Naive B cell (primary cell): ENCODE results near the gene CCR2. TPM values are rescaled to one million over a fixed set of nuclear protein-coding genes. Genes with fewer than 3 reads are reported as not detected.
A peak's percentile ranks its signal among the peaks of the same experiment; 100 is the strongest.

Source experiments
- ATAC-seq, 2 donors: fragments of 150-1000 bp; cut with Tn5 transposase; 2 replicates each; pipeline ENCODE4 v1.10.0; 2021; ENCODE audit warnings: low read depth in 2 of 2, mild to moderate bottlenecking in 2 of 2, moderate library complexity in 2 of 2
- DNase-seq: peaks from one replicate; pipeline ENCODE4 v3.0.0; 2022
- H3K27ac Mint-ChIP-seq, 6 donors: one replicate each; pipeline ENCODE4 v1.8.0; 2020 to 2022; ENCODE audit warnings: mild to moderate bottlenecking in 6 of 6, mixed read lengths in 6 of 6, moderate library complexity in 5 of 6, inconsistent platforms in 2 of 6
- H3K27me3 Mint-ChIP-seq, 3 donors: one replicate each; pipeline ENCODE4 v1.8.0; 2021 to 2022; ENCODE audit warnings: mixed read lengths in 3 of 3, mild to moderate bottlenecking in 1 of 3
- H3K36me3 Mint-ChIP-seq, 2 donors: one replicate each; pipeline ENCODE4 v1.8.0; 2020 to 2022; ENCODE audit warnings: mixed read lengths in 2 of 2, inconsistent platforms in 1 of 2, mild to moderate bottlenecking in 1 of 2
- H3K4me1 Mint-ChIP-seq, 3 donors: one replicate each; pipeline ENCODE4 v1.8.0; 2020 to 2022; ENCODE audit warnings: mixed read lengths in 3 of 3, inconsistent platforms in 1 of 3, mild to moderate bottlenecking in 1 of 3, moderate library complexity in 1 of 3
- H3K4me3 Mint-ChIP-seq, 8 donors: one replicate each; pipeline ENCODE4 v1.8.0; 2020 to 2022; ENCODE audit warnings: mild to moderate bottlenecking in 8 of 8, mixed read lengths in 8 of 8, moderate library complexity in 8 of 8, inconsistent platforms in 2 of 8
- H3K9me3 Mint-ChIP-seq, 7 donors: one replicate each; pipeline ENCODE4 v1.8.0; 2020 to 2022; ENCODE audit warnings: mixed read lengths in 7 of 7, mild to moderate bottlenecking in 5 of 7, inconsistent platforms in 2 of 7, moderate library complexity in 1 of 7
- polyA plus RNA-seq, 6 donors: library from polyadenylated mRNA; unstranded; fragments of 300-500 nt; fragmentation: Illumina TruSeq; gene quantifications; one replicate each; pipeline ENCODE4 v1.2.3, GENCODE V29; 2021; ENCODE audit warnings: low read depth in 6 of 6

Gene CCR2
- polyA plus RNA-seq, 6 donors from 2014 or later: 0.27 to 1.4 (median 0.66) TPM

DNA sequence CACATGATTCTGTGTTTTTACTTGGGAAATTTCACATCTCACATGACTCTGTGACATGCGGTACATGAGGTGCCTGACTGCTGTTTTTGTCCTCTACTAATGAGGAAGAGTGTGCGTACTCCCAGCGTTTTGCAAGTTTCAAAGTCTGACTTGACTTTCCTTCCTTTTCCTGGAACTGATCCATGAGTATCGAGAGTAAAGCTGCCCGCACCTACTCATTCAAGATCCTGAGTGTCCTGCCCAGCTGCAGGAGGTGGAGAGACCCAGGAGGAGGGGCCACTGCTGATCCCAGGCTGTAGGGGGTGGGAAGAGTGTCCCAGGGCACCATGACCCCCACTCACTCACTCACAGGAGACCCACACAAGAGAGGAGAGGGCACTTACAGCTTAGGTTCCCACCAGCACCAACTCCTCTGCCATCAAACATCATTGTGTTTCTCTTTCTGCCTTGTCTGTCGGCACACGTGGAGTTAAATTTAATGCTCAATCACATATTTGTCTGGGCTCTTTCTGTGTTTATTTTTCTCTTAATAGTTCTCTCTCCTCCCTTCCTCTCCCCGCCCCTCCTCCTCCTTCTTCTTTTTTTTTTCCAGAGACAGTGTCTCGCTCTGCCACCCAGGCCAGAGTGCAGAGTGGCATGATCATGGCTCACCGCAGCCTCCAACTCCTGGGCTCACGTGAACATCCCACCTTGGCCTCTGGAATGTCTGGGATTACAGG, 51.5 kb downstream of the CCR2 start:
- peak overlapping the region in 2 of 8 donors; percentile 18 to 54 for H3K4me3 Mint-ChIP-seq
- H3K9me3 Mint-ChIP-seq: peaks cover 0 to 5% (median 0%) of the 10 kb centered on the region in 7 donors
- no peak for DNase-seq
- no peak for ATAC-seq
- H3K4me1 Mint-ChIP-seq: peaks cover 21 to 34% (median 26%) of the 10 kb centered on the region in 3 donors
- H3K36me3 Mint-ChIP-seq: no peaks in the 10 kb centered on the region
- H3K27me3 Mint-ChIP-seq: no peaks in the 10 kb centered on the region
- peak overlapping the region in 1 of 6 donors; percentile 22 for H3K27ac Mint-ChIP-seq

- H3K4me1 Mint-ChIP-seq: peaks cover 21 to 34% (median 26%) of the 10 kb centered on the region in 3 donors
- H3K36me3 Mint-ChIP-seq: no peaks in the 10 kb centered on the region
- H3K4me3 Mint-ChIP-seq: peak overlapping the region in 7 of 8 donors; percentile 86 to 94 (median 91)
- H3K27me3 Mint-ChIP-seq: no peaks in the 10 kb centered on the region
- peaks cover 0 to 5% (median 0%) of the 10 kb centered on the region in 7 donors for H3K9me3 Mint-ChIP-seq
- DNase-seq: no peak
- ATAC-seq: no peak
- peak overlapping the region; percentile 89 to 97 (median 92) for H3K27ac Mint-ChIP-seq
These were observed 52.5 kb downstream of the CCR2 start for GRCh38 chr3:46406443-46406787.

GRCh38 chr3:46406788-46407611, 53.1 kb downstream of the CCR2 start, which contains the start of the genes CCR5AS and CCRL2:
Gene CCR5AS, minus strand, starts transcription at chr3:46407066.
Gene CCRL2, plus strand, starts transcription at chr3:46407259. Its CDS starts 821 bp downstream, at chr3:46408080.
- no peaks in the 10 kb centered on the region for H3K36me3 Mint-ChIP-seq
- peak within 1 kb of the TSS; percentile 86 to 94 (median 90) for H3K4me3 Mint-ChIP-seq
- peaks cover 21 to 34% (median 26%) of the 10 kb centered on the region in 3 donors for H3K4me1 Mint-ChIP-seq
- peak; percentile 33 for DNase-seq
- no peaks in the 10 kb centered on the region for H3K27me3 Mint-ChIP-seq
- peak within 1 kb of the TSS; percentile 89 to 97 (median 92) for H3K27ac Mint-ChIP-seq
- peaks cover 0 to 5% (median 0%) of the 10 kb centered on the region in 7 donors for H3K9me3 Mint-ChIP-seq
- ATAC-seq: peak; percentile 89 to 91

DNA sequence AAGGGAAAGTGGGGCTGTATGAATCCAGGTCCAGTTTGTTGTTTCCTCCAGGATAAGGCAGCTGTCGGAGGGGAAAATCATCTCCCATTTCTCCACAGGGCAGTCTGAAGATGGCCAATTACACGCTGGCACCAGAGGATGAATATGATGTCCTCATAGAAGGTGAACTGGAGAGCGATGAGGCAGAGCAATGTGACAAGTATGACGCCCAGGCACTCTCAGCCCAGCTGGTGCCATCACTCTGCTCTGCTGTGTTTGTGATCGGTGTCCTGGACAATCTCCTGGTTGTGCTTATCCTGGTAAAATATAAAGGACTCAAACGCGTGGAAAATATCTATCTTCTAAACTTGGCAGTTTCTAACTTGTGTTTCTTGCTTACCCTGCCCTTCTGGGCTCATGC, 54.1 kb downstream of the CCR2 start:
- peak overlapping the region in 3 of 6 donors; percentile 26 to 94 (median 49) for H3K27ac Mint-ChIP-seq
- peak overlapping the region; percentile 56 to 94 (median 88) for H3K4me3 Mint-ChIP-seq
- ATAC-seq: no peak
- DNase-seq: no peak
- no peaks in the 10 kb centered on the region for H3K27me3 Mint-ChIP-seq
- peaks cover 0 to 3% (median 0%) of the 10 kb centered on the region in 7 donors for H3K9me3 Mint-ChIP-seq
- peaks cover 21 to 36% (median 26%) of the 10 kb centered on the region in 3 donors for H3K4me1 Mint-ChIP-seq
- no peaks in the 10 kb centered on the region for H3K36me3 Mint-ChIP-seq

DNA sequence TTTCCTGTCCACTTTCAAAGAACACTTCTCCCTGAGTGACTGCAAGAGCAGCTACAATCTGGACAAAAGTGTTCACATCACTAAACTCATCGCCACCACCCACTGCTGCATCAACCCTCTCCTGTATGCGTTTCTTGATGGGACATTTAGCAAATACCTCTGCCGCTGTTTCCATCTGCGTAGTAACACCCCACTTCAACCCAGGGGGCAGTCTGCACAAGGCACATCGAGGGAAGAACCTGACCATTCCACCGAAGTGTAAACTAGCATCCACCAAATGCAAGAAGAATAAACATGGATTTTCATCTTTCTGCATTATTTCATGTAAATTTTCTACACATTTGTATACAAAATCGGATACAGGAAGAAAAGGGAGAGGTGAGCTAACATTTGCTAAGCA, 54.9 kb downstream of the CCR2 start:
- no peaks in the 10 kb centered on the region for H3K9me3 Mint-ChIP-seq
- no peaks in the 10 kb centered on the region for H3K36me3 Mint-ChIP-seq
- peaks cover 21 to 40% (median 26%) of the 10 kb centered on the region in 3 donors for H3K4me1 Mint-ChIP-seq
- DNase-seq (no peak), ATAC-seq (no peak)
- peak overlapping the region in 1 of 8 donors; percentile 7 for H3K4me3 Mint-ChIP-seq
- no peaks in the 10 kb centered on the region for H3K27me3 Mint-ChIP-seq
- H3K27ac Mint-ChIP-seq: no peak overlapping the region

DNA sequence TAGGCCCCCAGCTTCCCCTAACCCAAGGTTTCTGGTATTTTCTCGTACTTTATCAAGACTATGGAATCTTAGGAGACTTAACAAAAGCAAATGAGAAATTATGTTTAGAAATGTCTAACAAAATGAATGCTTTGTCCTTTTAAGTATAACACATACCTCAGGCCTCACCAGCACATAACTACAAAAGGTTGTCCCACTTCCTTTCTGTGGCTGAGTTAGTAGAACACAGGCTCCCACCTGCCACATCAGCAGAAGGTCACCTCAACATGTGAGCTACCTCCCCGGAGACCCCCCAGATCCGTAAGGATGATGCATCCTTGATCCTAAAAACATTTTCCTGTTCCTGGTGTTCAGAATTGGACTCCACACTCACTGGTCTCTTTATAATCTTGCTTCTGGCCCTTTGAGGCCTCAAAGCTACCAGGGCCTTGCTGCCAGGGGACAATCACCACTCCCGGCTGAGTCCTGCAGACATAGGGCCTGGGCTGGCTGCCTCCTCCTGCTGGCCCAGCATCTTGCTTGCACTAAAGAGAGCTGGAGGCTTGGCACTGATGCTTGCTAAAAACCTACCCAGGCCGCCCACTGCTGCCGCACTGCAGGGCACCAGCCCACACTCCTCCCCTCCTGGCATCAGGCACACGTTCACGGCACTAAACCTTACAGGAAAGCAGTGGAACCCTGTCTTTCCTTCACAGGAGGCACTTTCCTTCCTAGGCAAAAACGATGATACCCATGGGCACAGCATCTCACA, 56.0 kb downstream of the CCR2 start:
- no peak for ATAC-seq
- Mint-ChIP-seq H3K9me3 (no peaks in the 10 kb centered on the region), H3K4me1 (peaks cover 21 to 40% (median 26%) of the 10 kb centered on the region in 3 donors), H3K4me3 (no peak overlapping the region), H3K27me3 (no peaks in the 10 kb centered on the region), H3K36me3 (no peaks in the 10 kb centered on the region), H3K27ac (peak overlapping the region in 1 of 6 donors; percentile 34)
- DNase-seq: no peak

Other genes starting within 250 kb of the CCR2 start
- under 1 TPM; 0.09 to 0.93 (median 0.35) TPM for gene CCR1, start 145.8 kb upstream of the CCR2 start, polyA plus RNA-seq
- under 1 TPM in 2 of 6 donors, not detected in 4; 0.57 to 0.90 TPM for gene CCR3, start 111.7 kb upstream of the CCR2 start, polyA plus RNA-seq
- under 1 TPM in 1 of 6 donors, not detected in 5; 0.17 TPM for gene CCR5, start 16.8 kb downstream of the CCR2 start, polyA plus RNA-seq
- 1 to 10 TPM in 3 of 6 donors, under 1 TPM in 2, not detected in 1; 0.73 to 1.8 (median 1.2) TPM for gene CCRL2, start 53.1 kb downstream of the CCR2 start, polyA plus RNA-seq
- 1 to 10 TPM in 1 of 6 donors, not detected in 5; 2.5 TPM for gene LTF, start 110.8 kb downstream of the CCR2 start, polyA plus RNA-seq
- not detected for gene RTP3, start 143.9 kb downstream of the CCR2 start, polyA plus RNA-seq
- not detected for gene LRRC2, start 212.2 kb downstream of the CCR2 start, polyA plus RNA-seq